ENCODE data around the gene CD99. TPM values are rescaled to one million over a fixed set of nuclear protein-coding genes. Genes with fewer than 3 reads are reported as not detected.
"Not testable (repeated sequence)": the region's sequence is repeated elsewhere in the genome, so short reads cannot be mapped to it uniquely, and the experiment has no call there.

CD99 gene
- total and polyA plus RNA-seq, 9 of the 15 experiments (the other 6 are each of a cell fraction or from before 2014, with no cell fraction given): 5.0 to 55.3 (median 34.5) TPM

DNA sequence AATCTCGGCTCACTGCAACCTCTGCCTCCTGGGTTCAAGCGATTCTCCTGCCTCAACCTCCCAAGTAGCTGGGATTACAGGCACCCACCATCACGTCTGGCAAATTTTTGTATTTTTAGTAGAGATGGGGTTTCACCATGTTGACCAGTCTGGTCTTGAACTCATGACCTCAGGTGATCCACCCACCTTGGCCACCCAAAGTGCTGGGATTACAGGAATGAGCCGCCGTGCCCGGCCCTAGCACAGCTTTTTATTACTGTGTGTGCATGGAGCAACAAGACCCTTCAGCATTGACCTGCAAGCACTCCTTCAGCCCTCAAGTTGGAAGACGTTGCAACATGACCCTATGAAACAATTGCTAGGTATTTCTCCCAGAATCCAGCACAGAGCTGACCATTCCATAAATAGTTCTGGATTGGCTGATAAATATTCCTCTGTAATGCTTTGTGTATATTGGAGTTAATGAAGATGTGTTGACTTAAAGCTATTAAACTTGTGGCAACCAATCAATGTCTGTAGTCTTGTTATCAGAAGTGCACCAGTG lies 15.4 kb upstream of the CD99 start:
- BruUV-seq (replicated peaks); FAIRE-seq; CTCF ChIA-PET (ENCODE audit: low intra/inter-chr PET ratio); in situ Hi-C loops (cut with MboI); POLR2A ChIA-PET; H3K9ac ChIP-seq (ENCODE audit: insufficient read depth in 1 of 2, low read depth in 2 of 2, low read length in 2 of 2); DNase-seq (ENCODE audit: extremely low read depth in 1 of 4, low spot score in 3 of 4); H3K4me2 ChIP-seq (ENCODE audit: insufficient read depth, low read length); ATAC-seq; H2AFZ ChIP-seq (ENCODE audit: low read depth, low read length); H3K79me2 ChIP-seq (ENCODE audit: control insufficient read depth, insufficient read depth, low read length); H3K36me3 ChIP-seq (ENCODE audit: control insufficient read depth, insufficient read depth, low read length); H3K4me3 ChIP-seq; H4K20me1 ChIP-seq (replicated peaks; ENCODE audit: control insufficient read depth, insufficient read depth, low read length); H3K9me1 ChIP-seq (ENCODE audit: control insufficient read depth, insufficient read depth, low read length); H3K9me3 ChIP-seq (replicated peaks; ENCODE audit: control insufficient read depth, insufficient read depth, low read depth, low read length); H3K27me3 ChIP-seq (ENCODE audit: control insufficient read depth in 2 of 2, insufficient read depth in 2 of 2, low read length in 2 of 2); H3K27ac ChIP-seq (ENCODE audit: extremely low read depth, low read depth, low read length); intact Hi-C loops (cut with micrococcal nuclease); H3K4me1 ChIP-seq (replicated peaks in 1 of 2; ENCODE audit: control insufficient read depth in 2 of 2, insufficient read depth in 2 of 2, low read length in 2 of 2): not testable (repeated sequence)
- 8% methylated on average over 4 of the region's 7 CpGs for WGBS (ENCODE audit: insufficient coverage, low coverage, missing lambda C conversion rate)

DNA sequence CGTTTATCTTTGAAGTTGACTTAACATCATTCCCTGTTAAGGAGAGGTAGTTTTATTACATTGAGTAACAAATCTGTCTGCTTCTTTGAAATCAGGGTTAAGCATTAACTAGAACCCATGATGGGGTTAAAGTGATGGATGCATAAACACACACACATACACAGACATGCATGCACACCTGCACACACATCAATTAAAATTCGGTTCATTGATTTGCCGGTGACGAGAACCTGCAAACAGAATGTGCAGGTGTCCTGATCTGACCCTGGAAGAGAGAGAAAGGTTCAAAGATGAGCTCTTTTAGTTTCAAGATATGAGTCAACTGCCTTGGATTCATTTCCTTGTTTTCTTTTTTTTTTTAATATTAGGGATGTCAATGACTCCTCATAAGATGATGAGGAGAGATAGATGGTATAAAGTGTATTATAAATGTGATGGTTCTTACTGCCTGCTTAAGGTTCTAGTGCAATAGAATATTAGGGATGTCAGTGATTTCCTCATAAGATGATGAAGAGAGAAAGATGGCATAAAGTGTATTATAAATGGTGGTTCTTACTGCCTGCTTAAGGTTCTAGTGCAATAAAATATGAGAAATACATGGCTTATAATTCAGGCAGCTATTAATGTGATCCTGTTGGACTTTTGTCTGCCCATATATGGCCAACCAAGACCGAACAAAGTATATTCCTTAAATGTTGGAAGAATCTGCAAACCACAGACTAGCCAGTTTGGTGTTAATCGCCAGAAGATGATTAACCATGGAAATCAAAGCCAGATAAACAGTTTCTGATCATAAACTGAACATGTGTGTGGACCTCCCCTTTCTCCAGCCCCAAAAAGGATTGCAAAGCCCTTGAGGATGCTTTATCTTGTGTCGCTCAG lies 14.1 kb upstream of the CD99 start:
- H3K9me1 ChIP-seq (ENCODE audit: control insufficient read depth, insufficient read depth, low read length): no peaks in the 10 kb centered on the region
- peaks cover 0 to 6% of the 10 kb centered on the region in 2 experiments; a peak in 2 of 5 replicates for H3K4me1 ChIP-seq (replicated peaks in 1 of 2; ENCODE audit: control insufficient read depth in 2 of 2, insufficient read depth in 2 of 2, low read length in 2 of 2)
- no TSS peak for BruUV-seq (replicated peaks)
- H2AFZ ChIP-seq (ENCODE audit: low read depth, low read length): no peak overlapping the region
- intact Hi-C loops (cut with micrococcal nuclease): no loop called here
- H3K4me2 ChIP-seq (ENCODE audit: insufficient read depth, low read length): no peak overlapping the region
- ChIA-PET POLR2A (no interaction called here), CTCF (ENCODE audit: low intra/inter-chr PET ratio) (no interaction called here)
- no peaks in the 10 kb centered on the region for H3K79me2 ChIP-seq (ENCODE audit: control insufficient read depth, insufficient read depth, low read length)
- no peaks in the 10 kb centered on the region for H3K9me3 ChIP-seq (replicated peaks; ENCODE audit: control insufficient read depth, insufficient read depth, low read depth, low read length)
- in situ Hi-C loops (cut with MboI): no loop called here
- H3K9ac ChIP-seq (ENCODE audit: insufficient read depth in 1 of 2, low read depth in 2 of 2, low read length in 2 of 2): no peak overlapping the region
- no peak overlapping the region for H3K4me3 ChIP-seq
- no peak overlapping the region for H3K27ac ChIP-seq (ENCODE audit: extremely low read depth, low read depth, low read length)
- no peaks in the 10 kb centered on the region for H3K36me3 ChIP-seq (ENCODE audit: control insufficient read depth, insufficient read depth, low read length)
- DNase-seq (ENCODE audit: extremely low read depth in 1 of 4, low spot score in 3 of 4): no peak
- no peak for ATAC-seq
- no peaks in the 10 kb centered on the region for H3K27me3 ChIP-seq (ENCODE audit: control insufficient read depth in 2 of 2, insufficient read depth in 2 of 2, low read length in 2 of 2)
- H4K20me1 ChIP-seq (replicated peaks; ENCODE audit: control insufficient read depth, insufficient read depth, low read length): no peaks in the 10 kb centered on the region
- 16% methylated on average over 7 of the region's 7 CpGs for WGBS (ENCODE audit: insufficient coverage, low coverage, missing lambda C conversion rate)
- FAIRE-seq: no peak
- TF ChIP-seq, protein P1, sequence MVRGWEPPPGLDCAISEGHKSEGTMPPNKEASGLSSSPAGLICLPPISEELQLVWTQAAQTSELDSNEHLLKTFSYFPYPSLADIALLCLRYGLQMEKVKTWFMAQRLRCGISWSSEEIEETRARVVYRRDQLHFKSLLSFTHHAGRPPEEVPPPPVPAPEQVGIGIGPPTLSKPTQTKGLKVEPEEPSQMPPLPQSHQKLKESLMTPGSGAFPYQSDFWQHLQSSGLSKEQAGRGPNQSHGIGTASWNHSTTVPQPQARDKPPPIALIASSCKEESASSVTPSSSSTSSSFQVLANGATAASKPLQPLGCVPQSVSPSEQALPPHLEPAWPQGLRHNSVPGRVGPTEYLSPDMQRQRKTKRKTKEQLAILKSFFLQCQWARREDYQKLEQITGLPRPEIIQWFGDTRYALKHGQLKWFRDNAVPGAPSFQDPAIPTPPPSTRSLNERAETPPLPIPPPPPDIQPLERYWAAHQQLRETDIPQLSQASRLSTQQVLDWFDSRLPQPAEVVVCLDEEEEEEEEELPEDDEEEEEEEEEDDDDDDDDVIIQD (CRISPR knock-in tag; IDR thresholded peaks at IDR 0.05): no peak
- TF ChIP-seq NCOA6 (IDR thresholded peaks at IDR 0.05): no peak
- TF ChIP-seq TCFL5 (CRISPR knock-in tag; conservative IDR thresholded peaks at IDR 0.05): no peak
- TF ChIP-seq FIP1L1 (IDR thresholded peaks at IDR 0.05; ENCODE audit: low read depth, low read length, poor library complexity, severe bottlenecking): no peak
- TF ChIP-seq CBX1 (IDR thresholded peaks at IDR 0.05; ENCODE audit: low read depth): no peak
- TF ChIP-seq EGR1 (conservative IDR thresholded peaks at IDR 0.05): no peak
- TF ChIP-seq, protein P2, sequence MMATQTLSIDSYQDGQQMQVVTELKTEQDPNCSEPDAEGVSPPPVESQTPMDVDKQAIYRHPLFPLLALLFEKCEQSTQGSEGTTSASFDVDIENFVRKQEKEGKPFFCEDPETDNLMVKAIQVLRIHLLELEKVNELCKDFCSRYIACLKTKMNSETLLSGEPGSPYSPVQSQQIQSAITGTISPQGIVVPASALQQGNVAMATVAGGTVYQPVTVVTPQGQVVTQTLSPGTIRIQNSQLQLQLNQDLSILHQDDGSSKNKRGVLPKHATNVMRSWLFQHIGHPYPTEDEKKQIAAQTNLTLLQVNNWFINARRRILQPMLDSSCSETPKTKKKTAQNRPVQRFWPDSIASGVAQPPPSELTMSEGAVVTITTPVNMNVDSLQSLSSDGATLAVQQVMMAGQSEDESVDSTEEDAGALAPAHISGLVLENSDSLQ (IDR thresholded peaks at IDR 0.05): no peak
- no peak for TF ChIP-seq KLF13 (tag; IDR thresholded peaks at IDR 0.05; ENCODE audit: borderline replicate concordance, low read depth)
- TF ChIP-seq TRIM24 (IDR thresholded peaks at IDR 0.05): no peak
- no peak for TF ChIP-seq SMAD1 (IDR thresholded peaks at IDR 0.05; ENCODE audit: low read depth, low read length, partially characterized antibody)
- TF ChIP-seq FOXK2 (conservative IDR thresholded peaks at IDR 0.05 in 1 of 2, IDR thresholded peaks at IDR 0.05 in 1 of 2; ENCODE audit: low read depth in 2 of 2): no peak
